ENCODE results near the gene CST4. TPM values are rescaled to one million over a fixed set of nuclear protein-coding genes. Genes with fewer than 3 reads are reported as not detected.
"Not testable (repeated sequence)": the region's sequence is repeated elsewhere in the genome, so short reads cannot be mapped to it uniquely, and the experiment has no call there.

CST4 gene
- total RNA-seq, 1 donor from 2014 or later: not detected

- Mint-ChIP-seq H3K9me3 (ENCODE audit: low read depth) (no peaks in the 10 kb centered on the region), H3K4me3 (ENCODE audit: low read depth) (no peak overlapping the region), H3K27ac (no peak overlapping the region), H3K27me3 (no peaks in the 10 kb centered on the region), H3K36me3 (ENCODE audit: insufficient read depth) (no peaks in the 10 kb centered on the region), H3K4me1 (ENCODE audit: low read depth) (no peaks in the 10 kb centered on the region)
- peak; percentile 87 for TF ChIP-seq CTCF (IDR thresholded peaks at IDR 0.05; ENCODE audit: unreplicated experiment)
- peak; percentile 58 for DNase-seq (ENCODE audit: low spot score, unreplicated experiment)
Measured at GRCh38 chr20:23668477-23668951, 20.3 kb downstream of the CST4 start.

GRCh38 chr20:23667666-23668065, 21.2 kb downstream of the CST4 start:
- no peaks in the 10 kb centered on the region for H3K27me3 Mint-ChIP-seq
- no peak overlapping the region for H3K4me3 Mint-ChIP-seq (ENCODE audit: low read depth)
- no peaks in the 10 kb centered on the region for H3K36me3 Mint-ChIP-seq (ENCODE audit: insufficient read depth)
- no peak overlapping the region for H3K27ac Mint-ChIP-seq
- TF ChIP-seq CTCF (IDR thresholded peaks at IDR 0.05; ENCODE audit: unreplicated experiment): no peak
- H3K9me3 Mint-ChIP-seq (ENCODE audit: low read depth): no peaks in the 10 kb centered on the region
- no peak for DNase-seq (ENCODE audit: low spot score, unreplicated experiment)
- no peaks in the 10 kb centered on the region for H3K4me1 Mint-ChIP-seq (ENCODE audit: low read depth)

DNA sequence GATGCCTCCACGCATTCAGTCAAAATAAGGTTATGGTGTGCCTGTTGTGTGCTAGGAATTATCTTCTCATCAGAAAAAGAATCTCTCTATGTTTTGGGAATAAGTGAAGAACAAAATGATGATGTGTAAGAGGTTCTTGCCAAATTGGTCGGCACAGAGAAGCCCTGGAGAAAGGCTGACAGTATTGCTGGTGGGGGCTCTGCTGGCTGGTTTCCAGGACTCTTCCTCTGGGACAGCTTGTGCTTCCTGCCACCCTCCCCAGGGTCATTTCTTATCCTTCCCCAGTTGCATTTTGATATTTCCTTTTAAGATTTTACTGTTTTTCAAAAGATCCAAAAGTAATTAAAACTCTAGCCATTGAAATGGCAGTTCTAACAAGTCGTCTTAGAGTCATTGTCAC, 22.1 kb downstream of the CST4 start:
- no peak for DNase-seq (ENCODE audit: low spot score, unreplicated experiment)
- no peaks in the 10 kb centered on the region for H3K36me3 Mint-ChIP-seq (ENCODE audit: insufficient read depth)
- H3K4me3 Mint-ChIP-seq (ENCODE audit: low read depth): no peak overlapping the region
- TF ChIP-seq CTCF (IDR thresholded peaks at IDR 0.05; ENCODE audit: unreplicated experiment): no peak
- H3K27me3 Mint-ChIP-seq: no peaks in the 10 kb centered on the region
- no peak overlapping the region for H3K27ac Mint-ChIP-seq
- peaks cover under 1% of the 10 kb centered on the region for H3K4me1 Mint-ChIP-seq (ENCODE audit: low read depth)
- H3K9me3 Mint-ChIP-seq (ENCODE audit: low read depth): no peaks in the 10 kb centered on the region

- DNase-seq (ENCODE audit: low spot score, unreplicated experiment): no peak
- Mint-ChIP-seq H3K36me3 (ENCODE audit: insufficient read depth) (no peaks in the 10 kb centered on the region), H3K27ac (no peak overlapping the region), H3K27me3 (no peaks in the 10 kb centered on the region), H3K4me3 (ENCODE audit: low read depth) (no peak overlapping the region), H3K4me1 (ENCODE audit: low read depth) (peaks cover 5% of the 10 kb centered on the region), H3K9me3 (ENCODE audit: low read depth) (no peaks in the 10 kb centered on the region)
- TF ChIP-seq CTCF (IDR thresholded peaks at IDR 0.05; ENCODE audit: unreplicated experiment): no peak
Measured at GRCh38 chr20:23666189-23666588, 22.6 kb downstream of the CST4 start.

DNA sequence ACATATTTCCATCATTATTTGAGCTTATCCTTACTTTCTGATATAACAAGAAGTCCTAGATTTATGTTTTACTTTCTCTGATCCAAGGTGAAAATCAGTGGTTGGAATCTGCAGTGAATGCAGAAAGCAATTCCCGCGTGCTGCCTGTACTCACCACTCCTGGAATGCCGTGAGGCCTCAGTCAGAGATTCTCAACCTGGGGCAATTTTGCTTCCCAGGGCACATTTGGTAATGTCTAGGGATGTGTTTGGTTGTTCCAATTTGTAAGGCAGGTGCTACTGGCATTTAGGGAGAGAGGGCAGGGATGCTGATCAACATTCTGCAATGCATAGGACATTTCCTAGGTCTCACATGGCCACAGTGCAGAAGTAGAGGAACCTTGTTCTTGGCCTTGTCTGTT, 23.9 kb downstream of the CST4 start:
- no peak for TF ChIP-seq CTCF (IDR thresholded peaks at IDR 0.05; ENCODE audit: unreplicated experiment)
- H3K27ac Mint-ChIP-seq: no peak overlapping the region

GRCh38 chr20:23664046-23664445, 24.8 kb downstream of the CST4 start:
- H3K36me3 Mint-ChIP-seq (ENCODE audit: insufficient read depth); H3K27me3 Mint-ChIP-seq; H3K4me3 Mint-ChIP-seq (ENCODE audit: low read depth); DNase-seq (ENCODE audit: low spot score, unreplicated experiment); H3K9me3 Mint-ChIP-seq (ENCODE audit: low read depth); H3K27ac Mint-ChIP-seq: not testable (repeated sequence)
- H3K4me1 Mint-ChIP-seq (ENCODE audit: low read depth): peaks cover 18% of the 10 kb centered on the region

More for the DNA sequence above, 23.9 kb downstream of the CST4 start:
- Mint-ChIP-seq H3K27me3 (no peaks in the 10 kb centered on the region), H3K4me1 (ENCODE audit: low read depth) (peaks cover 9% of the 10 kb centered on the region), H3K36me3 (ENCODE audit: insufficient read depth) (no peaks in the 10 kb centered on the region), H3K9me3 (ENCODE audit: low read depth) (no peaks in the 10 kb centered on the region), H3K4me3 (ENCODE audit: low read depth) (no peak overlapping the region)
- no peak for DNase-seq (ENCODE audit: low spot score, unreplicated experiment)
